Suprapubic skin (tissue), 4 donors: ENCODE measurements around the gene ZNF837. TPM values are rescaled to one million over a fixed set of nuclear protein-coding genes. Genes with fewer than 3 reads are reported as not detected.

Source experiments
- DNase-seq, 2 donors: peaks; one replicate each; pipeline ENCODE4 v3.0.0-alpha.2; 2019; ENCODE audit warnings: low spot score in 2 of 2
- H3K27ac ChIP-seq: fragments of 200-600 bp; sonication (generic); one replicate; pipeline ENCODE4 v1.5.1; 2019
- H3K27me3 ChIP-seq: fragments of 200-600 bp; sonication (generic); one replicate; pipeline ENCODE4 v1.5.1; 2019
- H3K36me3 ChIP-seq: fragments of 200-600 bp; sonication (generic); one replicate; pipeline ENCODE4 v1.5.1; 2019
- H3K4me1 ChIP-seq: fragments of 200-600 bp; sonication (generic); one replicate; pipeline ENCODE4 v1.5.1; 2019
- H3K4me3 ChIP-seq: fragments of 200-600 bp; sonication (generic); one replicate; pipeline ENCODE4 v1.5.1; 2019; ENCODE audit warnings: mild to moderate bottlenecking
- H3K9me3 ChIP-seq: fragments of 200-600 bp; sonication (generic); one replicate; pipeline ENCODE4 v1.5.1; 2019
- EP300 ChIP-seq: sonication (generic); formaldehyde crosslinking; IDR thresholded peaks from one replicate; pipeline ENCODE4 v1.6.1; 2017; ENCODE audit warnings: antibody characterized with exemption
- POLR2A ChIP-seq, 2 donors: fragments of 450-650 bp; IDR thresholded peaks; one replicate each; pipeline ENCODE4 v1.6.1; 2017; ENCODE audit warnings: antibody characterized with exemption in 2 of 2, mild to moderate bottlenecking in 2 of 2, moderate library complexity in 2 of 2
- POLR2AphosphoS5 ChIP-seq, 3 donors: sonication (generic); formaldehyde crosslinking; IDR thresholded peaks; one replicate each; pipeline ENCODE4 v1.6.1; 2017; ENCODE audit warnings: antibody characterized with exemption in 3 of 3
- WGBS: methylation state at CpG from one replicate; pipeline ENCODE4 v1.1.5; 2018; 5-methylcytosine and 5-hydroxymethylcytosine counted together
- total RNA-seq, 4 donors: library from RNA; depleted of rRNA; stranded (reverse); fragments of >200 nt; gene quantifications; one replicate each; pipeline ENCODE4 v1.1.0, GENCODE V29; 2016
- TF ChIP-seq, protein P1 (sequence below), 2 donors: fragments of 200-600 bp in 1 of 2; fragments of 450-650 bp in 1 of 2; sonication (generic) in 1 of 2; IDR thresholded peaks; one replicate each; pipeline ENCODE4 v1.5.1; 2016 to 2019; ENCODE audit warnings: antibody characterized with exemption in 2 of 2, mild to moderate bottlenecking in 1 of 2, moderate library complexity in 1 of 2

ZNF837 gene
- total RNA-seq, 4 donors from 2014 or later: 2.6 to 6.2 (median 4.3) TPM

DNA sequence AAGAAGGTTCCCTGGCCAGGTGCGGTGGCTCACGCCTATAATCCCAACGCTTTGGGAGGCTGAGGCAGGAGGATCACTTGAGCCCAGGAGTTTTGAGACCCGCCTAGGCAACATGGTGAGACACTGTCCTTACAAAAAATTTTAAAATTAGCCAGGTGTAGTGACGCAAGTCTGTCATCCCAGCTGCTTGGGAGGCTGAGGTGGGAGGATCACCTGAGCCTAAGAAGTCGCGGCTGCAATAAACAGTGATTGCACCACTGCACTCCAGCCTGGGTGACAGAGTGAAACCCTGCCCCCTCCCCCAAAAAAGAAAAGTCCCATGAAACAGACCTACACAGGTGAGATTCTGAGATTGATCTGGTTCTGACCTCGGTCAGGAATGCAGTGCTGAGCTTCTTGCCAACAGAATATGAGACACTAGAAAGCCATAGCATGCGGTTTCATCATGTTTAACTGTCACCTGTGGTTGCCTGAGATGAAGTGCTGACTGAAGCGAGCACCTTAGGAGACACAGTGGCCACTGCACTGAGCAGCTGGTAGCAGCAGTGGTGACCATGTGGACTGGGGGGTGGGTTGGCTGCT lies 25.5 kb downstream of the ZNF837 start:
- TF ChIP-seq POLR2AphosphoS5 (IDR thresholded peaks at IDR 0.05) (no peak), EP300 (no peak), POLR2A (IDR thresholded peaks at IDR 0.05) (no peak)
- TF ChIP-seq, protein P1, sequence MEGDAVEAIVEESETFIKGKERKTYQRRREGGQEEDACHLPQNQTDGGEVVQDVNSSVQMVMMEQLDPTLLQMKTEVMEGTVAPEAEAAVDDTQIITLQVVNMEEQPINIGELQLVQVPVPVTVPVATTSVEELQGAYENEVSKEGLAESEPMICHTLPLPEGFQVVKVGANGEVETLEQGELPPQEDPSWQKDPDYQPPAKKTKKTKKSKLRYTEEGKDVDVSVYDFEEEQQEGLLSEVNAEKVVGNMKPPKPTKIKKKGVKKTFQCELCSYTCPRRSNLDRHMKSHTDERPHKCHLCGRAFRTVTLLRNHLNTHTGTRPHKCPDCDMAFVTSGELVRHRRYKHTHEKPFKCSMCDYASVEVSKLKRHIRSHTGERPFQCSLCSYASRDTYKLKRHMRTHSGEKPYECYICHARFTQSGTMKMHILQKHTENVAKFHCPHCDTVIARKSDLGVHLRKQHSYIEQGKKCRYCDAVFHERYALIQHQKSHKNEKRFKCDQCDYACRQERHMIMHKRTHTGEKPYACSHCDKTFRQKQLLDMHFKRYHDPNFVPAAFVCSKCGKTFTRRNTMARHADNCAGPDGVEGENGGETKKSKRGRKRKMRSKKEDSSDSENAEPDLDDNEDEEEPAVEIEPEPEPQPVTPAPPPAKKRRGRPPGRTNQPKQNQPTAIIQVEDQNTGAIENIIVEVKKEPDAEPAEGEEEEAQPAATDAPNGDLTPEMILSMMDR (IDR thresholded peaks at IDR 0.05): no peak
- Histone ChIP-seq H3K27ac (no peak overlapping the region), H3K27me3 (peaks cover 39% of the 10 kb centered on the region), H3K36me3 (no peaks in the 10 kb centered on the region), H3K9me3 (no peaks in the 10 kb centered on the region), H3K4me3 (no peak overlapping the region), H3K4me1 (peaks cover 11% of the 10 kb centered on the region)
- DNase-seq: no peak
- 89% methylated on average over 10 of the region's 10 CpGs for WGBS

DNA sequence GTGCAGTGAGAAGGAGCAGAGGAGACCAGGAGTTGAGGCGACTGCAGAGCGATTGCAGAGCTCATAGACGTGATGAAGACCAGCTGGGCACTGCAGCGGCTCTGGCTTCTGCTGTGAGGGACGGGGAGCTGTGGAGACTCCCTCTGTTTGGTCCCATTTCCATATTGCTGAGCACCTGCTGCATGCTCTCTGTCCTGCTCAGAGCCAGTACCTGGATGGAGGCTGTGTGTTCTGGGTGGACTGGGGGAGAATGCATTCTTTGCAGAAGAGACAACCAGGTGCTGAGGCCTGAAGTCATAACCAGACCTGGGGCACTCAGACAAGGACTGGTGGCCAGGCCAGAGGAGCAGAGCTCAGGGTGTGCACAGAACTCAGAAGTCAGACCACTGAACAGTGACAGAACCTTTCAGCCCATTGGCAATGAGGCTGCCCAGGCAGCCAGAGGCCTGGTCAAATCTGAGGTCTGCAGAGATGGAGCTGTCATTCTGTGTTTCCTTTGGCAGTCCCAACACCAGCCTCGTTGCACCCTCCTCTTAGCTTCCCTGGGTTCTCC lies 26.3 kb downstream of the ZNF837 start:
- 82% methylated on average over 5 of the region's 6 CpGs for WGBS
- H3K27ac ChIP-seq: no peak overlapping the region
- TF ChIP-seq, protein P1 (IDR thresholded peaks at IDR 0.05): no peak
- TF ChIP-seq EP300 (no peak), POLR2AphosphoS5 (IDR thresholded peaks at IDR 0.05) (no peak), POLR2A (IDR thresholded peaks at IDR 0.05) (no peak)
- peaks cover 46% of the 10 kb centered on the region for H3K27me3 ChIP-seq
- H3K36me3 ChIP-seq: no peaks in the 10 kb centered on the region
- peaks cover 17% of the 10 kb centered on the region for H3K4me1 ChIP-seq
- H3K4me3 ChIP-seq: no peak overlapping the region
- DNase-seq: no peak
- no peaks in the 10 kb centered on the region for H3K9me3 ChIP-seq

DNA sequence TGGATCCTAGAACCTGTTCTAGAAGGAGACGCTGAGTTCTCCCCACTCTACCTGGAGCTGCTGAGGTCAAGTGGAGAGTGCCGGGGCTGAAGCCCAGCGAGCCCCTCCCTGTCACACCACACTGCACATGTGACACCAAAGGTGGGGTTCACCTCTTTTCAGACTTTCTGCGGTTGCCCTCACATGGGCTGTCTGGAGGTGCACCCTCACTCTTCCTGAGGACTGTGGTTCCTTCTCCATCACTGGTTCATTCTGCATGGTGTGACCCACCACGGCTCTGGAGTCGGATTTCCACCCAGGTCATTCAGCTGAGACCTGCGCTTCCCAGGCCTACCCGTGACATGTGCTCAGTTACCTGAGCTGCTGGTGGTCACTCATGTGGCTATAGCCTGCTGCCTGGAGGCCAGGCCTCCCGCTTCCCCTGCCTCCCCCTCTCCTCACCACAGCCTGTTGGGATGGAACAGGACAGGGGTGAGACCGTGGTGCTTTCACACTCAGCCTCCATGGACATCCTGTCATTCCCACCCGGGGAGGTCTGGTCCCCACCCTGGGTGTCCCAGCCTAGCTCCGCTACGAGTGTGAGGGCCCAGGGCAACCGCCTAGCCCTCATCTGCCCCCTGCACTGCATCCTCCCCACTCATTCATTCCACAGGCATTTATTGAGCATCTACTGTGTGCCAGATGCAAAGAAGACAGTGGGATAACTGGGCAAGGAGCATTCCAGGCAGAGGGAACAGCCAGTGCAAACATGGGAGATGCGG lies 26.9 kb downstream of the ZNF837 start:
- H3K4me1 ChIP-seq: peaks cover 20% of the 10 kb centered on the region
- no peak overlapping the region for H3K27ac ChIP-seq
- no peaks in the 10 kb centered on the region for H3K9me3 ChIP-seq
- H3K27me3 ChIP-seq: peaks cover 53% of the 10 kb centered on the region
- no peak overlapping the region for H3K4me3 ChIP-seq
- TF ChIP-seq POLR2A (IDR thresholded peaks at IDR 0.05): no peak
- no peak for TF ChIP-seq EP300
- TF ChIP-seq, protein P1 (IDR thresholded peaks at IDR 0.05): no peak
- TF ChIP-seq POLR2AphosphoS5 (IDR thresholded peaks at IDR 0.05): no peak
- 91% methylated on average over 11 of the region's 15 CpGs for WGBS
- no peak for DNase-seq
- H3K36me3 ChIP-seq: no peaks in the 10 kb centered on the region

DNA sequence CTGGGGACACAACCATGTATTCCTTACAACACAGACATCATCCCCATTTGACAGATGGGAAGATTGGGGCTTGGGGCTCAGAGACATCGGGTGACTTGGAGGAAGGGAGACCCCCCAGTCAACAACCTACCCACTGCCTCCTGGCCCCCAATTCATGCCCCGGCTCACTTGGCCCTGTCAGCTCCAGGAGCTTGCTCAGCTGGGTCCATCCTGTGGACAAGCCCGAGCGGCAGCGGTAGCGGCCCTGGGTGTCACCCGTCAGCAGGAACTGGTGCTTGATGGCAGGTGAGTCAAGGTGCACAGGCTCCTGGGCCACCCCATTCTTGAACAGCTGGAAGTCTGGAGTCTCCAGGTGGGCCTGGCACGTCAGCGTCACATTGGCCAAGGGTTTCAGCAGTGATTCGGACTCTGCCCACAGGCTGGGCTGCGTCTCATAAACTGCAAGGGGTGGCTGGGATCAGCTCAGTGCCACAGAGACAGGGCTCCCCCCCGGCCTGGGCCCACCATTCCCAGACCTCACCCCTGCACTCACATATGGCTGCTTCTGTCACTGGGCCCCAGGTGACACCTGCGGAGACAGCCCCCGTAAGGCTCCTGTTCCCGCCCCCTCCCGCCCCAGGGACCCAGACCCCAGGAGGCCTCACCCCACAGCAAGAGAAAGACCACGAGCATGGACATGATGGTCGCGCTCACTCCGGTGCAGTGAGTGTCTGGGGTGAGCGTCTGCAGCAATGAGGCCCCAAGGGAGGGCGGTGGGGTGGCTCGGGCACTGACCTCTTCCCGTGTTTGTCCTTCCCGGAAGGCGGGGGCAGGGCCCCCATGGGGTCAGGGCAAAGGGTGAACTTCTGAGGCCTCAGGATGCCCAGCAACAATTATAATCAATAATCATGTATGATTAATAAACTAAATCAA lies 27.8 kb downstream of the ZNF837 start, which contains the start of gene A1BG:
Gene A1BG, minus strand, starts transcription at position 733 of the 912 bp plus-strand sequence. Its CDS starts 55 bp downstream, at position 678.
- WGBS: 88% methylated on average over 12 of the region's 26 CpGs

More for the DNA sequence above, 27.8 kb downstream of the ZNF837 start, which contains the start of gene A1BG:
- no peak within 1 kb of the TSS for H3K4me3 ChIP-seq
- no peak for DNase-seq
- H3K36me3 ChIP-seq: no peaks in the 10 kb centered on the region
- no peak within 1 kb of the TSS for H3K27ac ChIP-seq
- H3K9me3 ChIP-seq: no peaks in the 10 kb centered on the region
- TF ChIP-seq EP300: no peak
- TF ChIP-seq POLR2A (IDR thresholded peaks at IDR 0.05): no peak
- TF ChIP-seq, protein P1 (IDR thresholded peaks at IDR 0.05): no peak
- TF ChIP-seq POLR2AphosphoS5 (IDR thresholded peaks at IDR 0.05): no peak
- H3K4me1 ChIP-seq: peaks cover 25% of the 10 kb centered on the region
- peaks cover 55% of the 10 kb centered on the region for H3K27me3 ChIP-seq
